Activated naive CD4-positive, alpha-beta T cell treated with anti-CD3 and anti-CD28 coated beads, Interleukin-2, amount 50 U/mL, for 16 hours (primary cell): ENCODE results near the gene SYT5.

Experiments used
- DNase-seq: peaks from one replicate; pipeline ENCODE4 v3.0.0-alpha.2; 2020

Gene SYT5

GRCh38 chr19:55145232-55145631 lies 34.9 kb downstream of the SYT5 start:
- DNase-seq: no peak

GRCh38 chr19:55141696-55142095 lies 38.4 kb downstream of the SYT5 start:
- no peak for DNase-seq

GRCh38 chr19:55137915-55138314 lies 42.2 kb downstream of the SYT5 start:
- no peak for DNase-seq

- no peak for DNase-seq
Observed at GRCh38 chr19:55136399-55137102, 43.5 kb downstream of the SYT5 start.

GRCh38 chr19:55134736-55135135 lies 45.4 kb downstream of the SYT5 start:
- DNase-seq: no peak

- DNase-seq: no peak
Observed at GRCh38 chr19:55133639-55134444, 46.2 kb downstream of the SYT5 start.

- no peak for DNase-seq
Observed at GRCh38 chr19:55132453-55133129, 47.5 kb downstream of the SYT5 start.

- no peak for DNase-seq
Observed at GRCh38 chr19:55131421-55131820, 48.7 kb downstream of the SYT5 start.
